HL-60 (cell line): ENCODE measurements around the gene PRDM11.

ENCODE experiments used
- DNase-seq, 2 experiments: peaks; one replicate each; pipeline ENCODE4 v3.0.0-alpha.2; 2010 to 2020; ENCODE audit warnings: low read depth in 1 of 2, low spot score in 1 of 2
- H3K27ac ChIP-seq: fragments of 250-450 bp; sonication (Bioruptor Pico); replicated peaks from 2 replicates; pipeline ENCODE4 v1.5.1; 2020; ENCODE audit warnings: mild to moderate bottlenecking, moderate library complexity
- H3K27me3 ChIP-seq: fragments of 250-450 bp; sonication (Bioruptor Pico); 2 replicates; pipeline ENCODE4 v1.5.1; 2021; ENCODE audit warnings: mild to moderate bottlenecking, moderate library complexity; ENCODE audit not compliant: insufficient read depth, poor library complexity, severe bottlenecking
- H3K4me3 ChIP-seq: replicated peaks from 2 replicates; pipeline ENCODE4 v1.5.1; 2011; ENCODE audit warnings: mild to moderate bottlenecking, control low read depth, low read length; ENCODE audit not compliant: insufficient read depth
- CTCF ChIP-seq: IDR thresholded peaks from one replicate; pipeline ENCODE4 v1.5.1; 2011; ENCODE audit warnings: low read length, control low read depth, inconsistent platforms; ENCODE audit not compliant: insufficient read depth
- GABPA ChIP-seq: IDR thresholded peaks from 2 replicates; pipeline ENCODE4 v1.6.1; 2012; ENCODE audit warnings: low read depth
- POLR2AphosphoS5 ChIP-seq: IDR thresholded peaks from 2 replicates; pipeline ENCODE4 v1.6.1; 2012; ENCODE audit warnings: low read depth
- REST ChIP-seq: IDR thresholded peaks from 2 replicates; pipeline ENCODE4 v1.6.1; 2012; ENCODE audit warnings: low read depth; ENCODE audit not compliant: insufficient replicate concordance
- SPI1 ChIP-seq: IDR thresholded peaks from 2 replicates; pipeline ENCODE4 v1.6.1; 2012; ENCODE audit warnings: low read depth, mild to moderate bottlenecking, borderline replicate concordance

Gene PRDM11

GRCh38 chr11:45215098-45215865 lies 68.8 kb downstream of the PRDM11 start:
- no peak overlapping the region for H3K27ac ChIP-seq
- no peak for TF ChIP-seq CTCF
- TF ChIP-seq GABPA = no peak
- no peak for TF ChIP-seq REST
- TF ChIP-seq POLR2AphosphoS5 = no peak
- no peak for TF ChIP-seq SPI1
- H3K4me3 ChIP-seq = no peak overlapping the region
- no peak for DNase-seq
- no peaks in the 10 kb centered on the region for H3K27me3 ChIP-seq

GRCh38 chr11:45216031-45216430 lies 69.6 kb downstream of the PRDM11 start:
- no peak overlapping the region for H3K4me3 ChIP-seq
- no peak overlapping the region for H3K27ac ChIP-seq
- no peak for DNase-seq
- no peaks in the 10 kb centered on the region for H3K27me3 ChIP-seq
- TF ChIP-seq SPI1 (no peak), GABPA (no peak), POLR2AphosphoS5 (no peak), REST (no peak), CTCF (no peak)

GRCh38 chr11:45216901-45217300 lies 70.5 kb downstream of the PRDM11 start:
- Histone ChIP-seq H3K27ac (no peak overlapping the region), H3K27me3 (no peaks in the 10 kb centered on the region), H3K4me3 (no peak overlapping the region)
- no peak for DNase-seq
- TF ChIP-seq CTCF = no peak
- no peak for TF ChIP-seq GABPA

DNA sequence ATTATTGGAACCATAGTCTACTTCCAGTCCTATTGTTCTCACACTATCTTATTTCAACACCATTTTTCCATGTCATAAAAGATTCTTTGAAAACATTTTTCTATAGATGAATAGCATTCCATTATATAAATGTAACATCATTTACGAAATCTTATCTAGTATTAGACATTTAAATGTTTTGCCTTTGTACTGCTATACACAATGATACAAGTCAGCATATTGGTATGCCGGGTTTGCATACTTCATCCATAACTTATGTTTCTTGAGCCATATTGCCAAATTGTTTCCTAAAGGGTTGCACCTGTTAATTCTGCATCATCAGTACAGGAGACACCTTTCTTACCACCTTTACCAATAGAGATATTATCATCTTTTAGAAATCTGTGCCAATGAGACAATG lies 71.6 kb downstream of the PRDM11 start:
- no peaks in the 10 kb centered on the region for H3K27me3 ChIP-seq
- TF ChIP-seq CTCF (no peak), SPI1 (no peak), POLR2AphosphoS5 (no peak), GABPA (no peak), REST (no peak)
- H3K27ac ChIP-seq = no peak overlapping the region
- no peak overlapping the region for H3K4me3 ChIP-seq
- DNase-seq = no peak
